DND-41 (cell line): ENCODE measurements around the gene FURIN.

ENCODE experiments used
- ATAC-seq: fragments of 200-7000 bp; cut with Tn5 transposase; 3 replicates; pipeline ENCODE4 v1.9.1; 2021; ENCODE audit warnings: low read depth; ENCODE audit not compliant: insufficient read depth
- DNase-seq: peaks from one replicate; pipeline ENCODE4 v3.0.0-alpha.2; 2020
- H2AFZ ChIP-seq: 2 replicates; pipeline ENCODE4 v1.6.0; 2012; ENCODE audit warnings: low read depth, low read length
- H3K27ac ChIP-seq: 2 replicates; pipeline ENCODE4 v1.5.1; 2012; ENCODE audit warnings: low read length, inconsistent platforms
- H3K27me3 ChIP-seq: fragments of 200-600 bp; sonication (generic); 2 replicates; pipeline ENCODE4 v1.6.0; 2012; ENCODE audit warnings: low read length, mild to moderate bottlenecking, inconsistent platforms; ENCODE audit not compliant: insufficient read depth, poor library complexity
- H3K36me3 ChIP-seq: 2 replicates; pipeline ENCODE4 v1.5.1; 2012; ENCODE audit warnings: low read length, inconsistent platforms; ENCODE audit not compliant: insufficient read depth
- H3K4me1 ChIP-seq: 2 replicates; pipeline ENCODE4 v1.5.1; 2012; ENCODE audit warnings: mild to moderate bottlenecking, low read length; ENCODE audit not compliant: insufficient read depth
- H3K4me2 ChIP-seq: 2 replicates; pipeline ENCODE4 v1.6.0; 2012; ENCODE audit warnings: mild to moderate bottlenecking, moderate library complexity, low read length, inconsistent platforms; ENCODE audit not compliant: insufficient read depth
- H3K4me3 ChIP-seq, 2 experiments: fragments of 200-600 bp in 1 of 2; shearing (Covaris generic) in 1 of 2; 2 replicates each; pipeline ENCODE4 v1.5.1; 2012 to 2016; ENCODE audit warnings: inconsistent platforms in 2 of 2, low read length in 2 of 2, mild to moderate bottlenecking in 2 of 2, low read depth in 1 of 2, moderate library complexity in 1 of 2
- H3K79me2 ChIP-seq: 2 replicates; pipeline ENCODE4 v1.6.0; 2012; ENCODE audit warnings: low read length, inconsistent platforms; ENCODE audit not compliant: insufficient read depth
- H3K9ac ChIP-seq: 2 replicates; pipeline ENCODE4 v1.6.0; 2012; ENCODE audit warnings: low read depth, mild to moderate bottlenecking, inconsistent platforms, low read length, moderate library complexity
- H3K9me3 ChIP-seq: 2 replicates; pipeline ENCODE4 v1.5.1; 2012; ENCODE audit warnings: low read length, moderate library complexity, mild to moderate bottlenecking, inconsistent platforms; ENCODE audit not compliant: insufficient read depth, severe bottlenecking
- H4K20me1 ChIP-seq: 2 replicates; pipeline ENCODE4 v1.6.0; 2012; ENCODE audit warnings: low read length; ENCODE audit not compliant: insufficient read depth
- CTCF ChIP-seq: IDR thresholded peaks from 2 replicates; pipeline ENCODE4 v1.5.1; 2012; ENCODE audit warnings: borderline replicate concordance, low read length, moderate library complexity, mild to moderate bottlenecking; ENCODE audit not compliant: poor library complexity, severe bottlenecking; ENCODE audit errors: extremely low read depth
- EZH2 ChIP-seq: IDR thresholded peaks from 3 replicates; pipeline ENCODE4 v1.6.1; 2012; ENCODE audit warnings: borderline replicate concordance, low read depth, mild to moderate bottlenecking, moderate library complexity, low read length, inconsistent platforms; ENCODE audit not compliant: severe bottlenecking

FURIN gene

GRCh38 chr15:90826886-90827435 lies 41.4 kb upstream of the FURIN start:
- Histone ChIP-seq H3K79me2 (no peaks in the 10 kb centered on the region), H3K36me3 (no peaks in the 10 kb centered on the region), H3K27ac (no peak overlapping the region), H3K4me1 (no peaks in the 10 kb centered on the region), H3K27me3 (no peaks in the 10 kb centered on the region), H3K9me3 (no peaks in the 10 kb centered on the region), H2AFZ (no peak overlapping the region), H3K4me2 (no peak overlapping the region), H4K20me1 (no peaks in the 10 kb centered on the region), H3K4me3 (no peak overlapping the region), H3K9ac (no peak overlapping the region)
- no peak for TF ChIP-seq EZH2
- TF ChIP-seq CTCF: no peak
- DNase-seq: no peak
- ATAC-seq: no peak

GRCh38 chr15:90828111-90828510 lies 40.3 kb upstream of the FURIN start:
- no peak overlapping the region for H3K4me2 ChIP-seq
- DNase-seq: no peak
- TF ChIP-seq CTCF: no peak
- TF ChIP-seq EZH2: no peak
- H3K79me2 ChIP-seq: no peaks in the 10 kb centered on the region
- H4K20me1 ChIP-seq: no peaks in the 10 kb centered on the region
- no peak for ATAC-seq
- no peak overlapping the region for H3K27ac ChIP-seq
- H3K4me3 ChIP-seq: no peak overlapping the region
- no peaks in the 10 kb centered on the region for H3K27me3 ChIP-seq
- no peak overlapping the region for H2AFZ ChIP-seq
- H3K9me3 ChIP-seq: no peaks in the 10 kb centered on the region
- H3K36me3 ChIP-seq: no peaks in the 10 kb centered on the region
- H3K9ac ChIP-seq: no peak overlapping the region
- H3K4me1 ChIP-seq: no peaks in the 10 kb centered on the region

GRCh38 chr15:90829126-90829525 lies 39.3 kb upstream of the FURIN start:
- TF ChIP-seq EZH2 (no peak), CTCF (no peak)
- H3K36me3 ChIP-seq: no peaks in the 10 kb centered on the region
- no peaks in the 10 kb centered on the region for H3K79me2 ChIP-seq
- H3K4me2 ChIP-seq: no peak overlapping the region
- DNase-seq (no peak), ATAC-seq (no peak)
- H3K4me3 ChIP-seq: no peak overlapping the region
- no peak overlapping the region for H2AFZ ChIP-seq
- H3K9me3 ChIP-seq: no peaks in the 10 kb centered on the region
- no peaks in the 10 kb centered on the region for H4K20me1 ChIP-seq
- no peaks in the 10 kb centered on the region for H3K4me1 ChIP-seq
- H3K9ac ChIP-seq: no peak overlapping the region
- H3K27me3 ChIP-seq: no peaks in the 10 kb centered on the region
- no peak overlapping the region for H3K27ac ChIP-seq

- no peak overlapping the region for H3K4me3 ChIP-seq
Measured at GRCh38 chr15:90829942-90830440, 38.4 kb upstream of the FURIN start.

More at GRCh38 chr15:90829942-90830440, 38.4 kb upstream of the FURIN start:
- no peaks in the 10 kb centered on the region for H3K79me2 ChIP-seq
- TF ChIP-seq EZH2 (no peak), CTCF (no peak)
- no peak overlapping the region for H3K4me2 ChIP-seq
- H3K9ac ChIP-seq: no peak overlapping the region
- no peaks in the 10 kb centered on the region for H3K36me3 ChIP-seq
- no peaks in the 10 kb centered on the region for H3K9me3 ChIP-seq
- no peaks in the 10 kb centered on the region for H3K27me3 ChIP-seq
- no peak for ATAC-seq
- no peaks in the 10 kb centered on the region for H3K4me1 ChIP-seq
- DNase-seq: no peak
- H4K20me1 ChIP-seq: no peaks in the 10 kb centered on the region
- H3K27ac ChIP-seq: no peak overlapping the region
- no peak overlapping the region for H2AFZ ChIP-seq
